ENCODE data around the gene OTULIN.
A peak's percentile ranks its signal among the peaks of the same experiment; 100 is the strongest.

The OTULIN gene

DNA sequence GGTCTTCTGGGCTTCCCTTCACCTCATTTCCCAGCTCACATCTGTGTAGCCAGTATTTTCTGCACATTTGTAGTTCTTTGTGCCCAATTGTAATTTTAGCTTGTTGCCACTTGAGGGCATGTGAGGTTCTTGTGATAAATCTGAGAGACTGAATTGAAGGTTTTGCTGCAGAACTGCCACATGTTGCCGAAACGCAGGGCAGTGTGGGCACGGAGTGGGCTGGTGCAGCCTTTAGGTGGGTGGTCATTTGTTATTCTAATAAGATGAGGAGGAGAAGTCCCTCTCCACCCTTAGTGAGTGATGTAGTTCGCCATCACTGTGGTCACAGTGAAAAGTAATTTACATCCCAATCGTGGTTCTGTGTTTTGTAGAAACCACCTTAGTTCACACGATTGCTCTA, 21.2 kb downstream of the OTULIN start:
- no peak for TF ChIP-seq RARB (CRISPR knock-in tag; IDR thresholded peaks at IDR 0.05)
- TF ChIP-seq ZC3H10 (CRISPR knock-in tag; IDR thresholded peaks at IDR 0.05), result no peak
- TF ChIP-seq ZNF565 (CRISPR knock-in tag; conservative IDR thresholded peaks at IDR 0.05; ENCODE audit: low read depth), result no peak
- no peak for TF ChIP-seq CREB5 (CRISPR knock-in tag; IDR thresholded peaks at IDR 0.05; ENCODE audit: low read depth)
- TF ChIP-seq ISL1 (CRISPR knock-in tag; IDR thresholded peaks at IDR 0.05), result no peak
- no peak for TF ChIP-seq ZNF70 (CRISPR knock-in tag; IDR thresholded peaks at IDR 0.05)
- TF ChIP-seq, protein P1, sequence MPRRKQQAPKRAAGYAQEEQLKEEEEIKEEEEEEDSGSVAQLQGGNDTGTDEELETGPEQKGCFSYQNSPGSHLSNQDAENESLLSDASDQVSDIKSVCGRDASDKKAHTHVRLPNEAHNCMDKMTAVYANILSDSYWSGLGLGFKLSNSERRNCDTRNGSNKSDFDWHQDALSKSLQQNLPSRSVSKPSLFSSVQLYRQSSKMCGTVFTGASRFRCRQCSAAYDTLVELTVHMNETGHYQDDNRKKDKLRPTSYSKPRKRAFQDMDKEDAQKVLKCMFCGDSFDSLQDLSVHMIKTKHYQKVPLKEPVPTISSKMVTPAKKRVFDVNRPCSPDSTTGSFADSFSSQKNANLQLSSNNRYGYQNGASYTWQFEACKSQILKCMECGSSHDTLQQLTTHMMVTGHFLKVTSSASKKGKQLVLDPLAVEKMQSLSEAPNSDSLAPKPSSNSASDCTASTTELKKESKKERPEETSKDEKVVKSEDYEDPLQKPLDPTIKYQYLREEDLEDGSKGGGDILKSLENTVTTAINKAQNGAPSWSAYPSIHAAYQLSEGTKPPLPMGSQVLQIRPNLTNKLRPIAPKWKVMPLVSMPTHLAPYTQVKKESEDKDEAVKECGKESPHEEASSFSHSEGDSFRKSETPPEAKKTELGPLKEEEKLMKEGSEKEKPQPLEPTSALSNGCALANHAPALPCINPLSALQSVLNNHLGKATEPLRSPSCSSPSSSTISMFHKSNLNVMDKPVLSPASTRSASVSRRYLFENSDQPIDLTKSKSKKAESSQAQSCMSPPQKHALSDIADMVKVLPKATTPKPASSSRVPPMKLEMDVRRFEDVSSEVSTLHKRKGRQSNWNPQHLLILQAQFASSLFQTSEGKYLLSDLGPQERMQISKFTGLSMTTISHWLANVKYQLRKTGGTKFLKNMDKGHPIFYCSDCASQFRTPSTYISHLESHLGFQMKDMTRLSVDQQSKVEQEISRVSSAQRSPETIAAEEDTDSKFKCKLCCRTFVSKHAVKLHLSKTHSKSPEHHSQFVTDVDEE (CRISPR knock-in tag; IDR thresholded peaks at IDR 0.05), result no peak
- TF ChIP-seq, protein P2, sequence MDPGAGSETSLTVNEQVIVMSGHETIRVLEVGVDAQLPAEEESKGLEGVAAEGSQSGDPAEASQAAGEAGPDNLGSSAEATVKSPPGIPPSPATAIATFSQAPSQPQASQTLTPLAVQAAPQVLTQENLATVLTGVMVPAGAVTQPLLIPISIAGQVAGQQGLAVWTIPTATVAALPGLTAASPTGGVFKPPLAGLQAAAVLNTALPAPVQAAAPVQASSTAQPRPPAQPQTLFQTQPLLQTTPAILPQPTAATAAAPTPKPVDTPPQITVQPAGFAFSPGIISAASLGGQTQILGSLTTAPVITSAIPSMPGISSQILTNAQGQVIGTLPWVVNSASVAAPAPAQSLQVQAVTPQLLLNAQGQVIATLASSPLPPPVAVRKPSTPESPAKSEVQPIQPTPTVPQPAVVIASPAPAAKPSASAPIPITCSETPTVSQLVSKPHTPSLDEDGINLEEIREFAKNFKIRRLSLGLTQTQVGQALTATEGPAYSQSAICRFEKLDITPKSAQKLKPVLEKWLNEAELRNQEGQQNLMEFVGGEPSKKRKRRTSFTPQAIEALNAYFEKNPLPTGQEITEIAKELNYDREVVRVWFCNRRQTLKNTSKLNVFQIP (CRISPR knock-in tag; IDR thresholded peaks at IDR 0.05; ENCODE audit: borderline replicate concordance, low read depth), result no peak
- no peak for TF ChIP-seq ZNF8 (CRISPR knock-in tag; IDR thresholded peaks at IDR 0.05)
- no peak for TF ChIP-seq ZFP3 (CRISPR knock-in tag; IDR thresholded peaks at IDR 0.05)
- peak; percentile 91 for ATAC-seq

GRCh38 chr5:14686517-14686916, 22.0 kb downstream of the OTULIN start:
- TF ChIP-seq, protein P3, sequence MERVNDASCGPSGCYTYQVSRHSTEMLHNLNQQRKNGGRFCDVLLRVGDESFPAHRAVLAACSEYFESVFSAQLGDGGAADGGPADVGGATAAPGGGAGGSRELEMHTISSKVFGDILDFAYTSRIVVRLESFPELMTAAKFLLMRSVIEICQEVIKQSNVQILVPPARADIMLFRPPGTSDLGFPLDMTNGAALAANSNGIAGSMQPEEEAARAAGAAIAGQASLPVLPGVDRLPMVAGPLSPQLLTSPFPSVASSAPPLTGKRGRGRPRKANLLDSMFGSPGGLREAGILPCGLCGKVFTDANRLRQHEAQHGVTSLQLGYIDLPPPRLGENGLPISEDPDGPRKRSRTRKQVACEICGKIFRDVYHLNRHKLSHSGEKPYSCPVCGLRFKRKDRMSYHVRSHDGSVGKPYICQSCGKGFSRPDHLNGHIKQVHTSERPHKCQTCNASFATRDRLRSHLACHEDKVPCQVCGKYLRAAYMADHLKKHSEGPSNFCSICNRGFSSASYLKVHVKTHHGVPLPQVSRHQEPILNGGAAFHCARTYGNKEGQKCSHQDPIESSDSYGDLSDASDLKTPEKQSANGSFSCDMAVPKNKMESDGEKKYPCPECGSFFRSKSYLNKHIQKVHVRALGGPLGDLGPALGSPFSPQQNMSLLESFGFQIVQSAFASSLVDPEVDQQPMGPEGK (CRISPR knock-in tag; IDR thresholded peaks at IDR 0.05; ENCODE audit: borderline replicate concordance), result no peak
- TF ChIP-seq BACH2 (CRISPR knock-in tag; IDR thresholded peaks at IDR 0.05; ENCODE audit: borderline replicate concordance) (no peak), OSR1 (CRISPR knock-in tag; IDR thresholded peaks at IDR 0.05) (no peak), ESRRG (CRISPR knock-in tag; IDR thresholded peaks at IDR 0.05) (no peak), ZFP3 (CRISPR knock-in tag; IDR thresholded peaks at IDR 0.05) (no peak), SNAI2 (CRISPR knock-in tag; IDR thresholded peaks at IDR 0.05) (no peak), ZNF8 (CRISPR knock-in tag; IDR thresholded peaks at IDR 0.05) (no peak), GLIS3 (CRISPR knock-in tag; IDR thresholded peaks at IDR 0.05) (no peak), CREB5 (CRISPR knock-in tag; IDR thresholded peaks at IDR 0.05; ENCODE audit: low read depth) (no peak), ZNF565 (CRISPR knock-in tag; conservative IDR thresholded peaks at IDR 0.05; ENCODE audit: low read depth) (no peak), ZNF70 (CRISPR knock-in tag; IDR thresholded peaks at IDR 0.05) (no peak), ISL1 (CRISPR knock-in tag; IDR thresholded peaks at IDR 0.05) (no peak), TCF4 (CRISPR knock-in tag; IDR thresholded peaks at IDR 0.05; ENCODE audit: borderline replicate concordance) (no peak), RARB (CRISPR knock-in tag; IDR thresholded peaks at IDR 0.05) (no peak), TOX (CRISPR knock-in tag; IDR thresholded peaks at IDR 0.05; ENCODE audit: borderline replicate concordance) (no peak), ARNTL (CRISPR knock-in tag; IDR thresholded peaks at IDR 0.05; ENCODE audit: borderline replicate concordance, low read depth) (no peak)
- TF ChIP-seq, protein P1 (CRISPR knock-in tag; IDR thresholded peaks at IDR 0.05), result no peak
- TF ChIP-seq, protein P4, sequence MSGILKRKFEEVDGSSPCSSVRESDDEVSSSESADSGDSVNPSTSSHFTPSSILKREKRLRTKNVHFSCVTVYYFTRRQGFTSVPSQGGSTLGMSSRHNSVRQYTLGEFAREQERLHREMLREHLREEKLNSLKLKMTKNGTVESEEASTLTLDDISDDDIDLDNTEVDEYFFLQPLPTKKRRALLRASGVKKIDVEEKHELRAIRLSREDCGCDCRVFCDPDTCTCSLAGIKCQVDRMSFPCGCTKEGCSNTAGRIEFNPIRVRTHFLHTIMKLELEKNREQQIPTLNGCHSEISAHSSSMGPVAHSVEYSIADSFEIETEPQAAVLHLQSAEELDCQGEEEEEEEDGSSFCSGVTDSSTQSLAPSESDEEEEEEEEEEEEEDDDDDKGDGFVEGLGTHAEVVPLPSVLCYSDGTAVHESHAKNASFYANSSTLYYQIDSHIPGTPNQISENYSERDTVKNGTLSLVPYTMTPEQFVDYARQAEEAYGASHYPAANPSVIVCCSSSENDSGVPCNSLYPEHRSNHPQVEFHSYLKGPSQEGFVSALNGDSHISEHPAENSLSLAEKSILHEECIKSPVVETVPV (CRISPR knock-in tag; IDR thresholded peaks at IDR 0.05), result no peak
- ATAC-seq, result no peak

Measured in SK-N-SH treated with all-trans-retinoic acid at 6 μM for 48 hours (cell line).